Mesendoderm (in vitro differentiated cells): ENCODE measurements around the gene TLN1.

ENCODE experiments used
- DNase-seq: peaks from one replicate; pipeline ENCODE4 v3.0.0; 2013
- H2AK5ac ChIP-seq: 2 replicates; pipeline ENCODE4 v1.6.1; 2013; ENCODE audit warnings: low read length, inconsistent platforms
- H2BK120ac ChIP-seq: 2 replicates; pipeline ENCODE4 v1.6.1; 2013; ENCODE audit warnings: low read depth, mild to moderate bottlenecking, low read length, moderate library complexity, mixed read lengths
- H2BK15ac ChIP-seq: replicated peaks from 2 replicates; pipeline ENCODE4 v1.6.1; 2013; ENCODE audit warnings: low read depth, mild to moderate bottlenecking, moderate library complexity
- H2BK5ac ChIP-seq: 2 replicates; pipeline ENCODE4 v1.6.1; 2013; ENCODE audit warnings: low read length, inconsistent platforms
- H3K18ac ChIP-seq: 2 replicates; pipeline ENCODE4 v1.6.1; 2013; ENCODE audit warnings: mild to moderate bottlenecking, low read length, mixed read lengths
- H3K23ac ChIP-seq: one replicate; pipeline ENCODE4 v1.6.1; 2013; ENCODE audit warnings: low read length
- H3K27ac ChIP-seq: 2 replicates; pipeline ENCODE4 v1.5.1; 2013; ENCODE audit warnings: low read depth, mild to moderate bottlenecking, inconsistent platforms, low read length, moderate library complexity
- H3K27me3 ChIP-seq: 2 replicates; pipeline ENCODE4 v1.6.1; 2013; ENCODE audit warnings: low read length, control low read depth, mild to moderate bottlenecking, inconsistent platforms; ENCODE audit not compliant: insufficient read depth, poor library complexity
- H3K36me3 ChIP-seq: 2 replicates; pipeline ENCODE4 v1.6.1; 2013; ENCODE audit warnings: low read length, inconsistent platforms; ENCODE audit not compliant: control insufficient read depth, insufficient read depth
- H3K4ac ChIP-seq: one replicate; pipeline ENCODE4 v1.6.1; 2013; ENCODE audit warnings: low read depth, mild to moderate bottlenecking, low read length, moderate library complexity
- H3K4me1 ChIP-seq: 2 replicates; pipeline ENCODE4 v1.6.1; 2013; ENCODE audit warnings: low read depth, low read length, inconsistent platforms; ENCODE audit not compliant: control insufficient read depth
- H3K4me2 ChIP-seq: 2 replicates; pipeline ENCODE4 v1.6.1; 2013; ENCODE audit warnings: low read length
- H3K4me3 ChIP-seq: 2 replicates; pipeline ENCODE4 v1.5.1; 2013; ENCODE audit warnings: mild to moderate bottlenecking, low read length
- H3K56ac ChIP-seq: one replicate; pipeline ENCODE4 v1.6.1; 2013; ENCODE audit warnings: low read length
- H3K79me1 ChIP-seq: 2 replicates; pipeline ENCODE4 v1.6.1; 2013; ENCODE audit warnings: low read length, inconsistent platforms
- H3K79me2 ChIP-seq: 2 replicates; pipeline ENCODE4 v1.6.1; 2013; ENCODE audit warnings: mild to moderate bottlenecking, low read length; ENCODE audit not compliant: control insufficient read depth, insufficient read depth
- H3K9ac ChIP-seq: 2 replicates; pipeline ENCODE4 v1.6.1; 2013; ENCODE audit warnings: low read length, inconsistent platforms
- H4K5ac ChIP-seq: one replicate; pipeline ENCODE4 v1.6.1; 2013; ENCODE audit warnings: low read length
- H4K8ac ChIP-seq: one replicate; pipeline ENCODE4 v1.6.1; 2013; ENCODE audit warnings: low read depth, mild to moderate bottlenecking, control low read depth, low read length, moderate library complexity
- WGBS: extraction: QIAGEN DNeasy Blood & Tissue Kit; methylation state at CpG from one replicate; pipeline ENCODE4 v1.1.7; 2013; ENCODE audit warnings: low lambda C conversion rate, missing lambda C conversion rate; ENCODE audit not compliant: insufficient coverage; ENCODE audit errors: extremely low coverage; 5-methylcytosine and 5-hydroxymethylcytosine counted together

TLN1 gene

DNA sequence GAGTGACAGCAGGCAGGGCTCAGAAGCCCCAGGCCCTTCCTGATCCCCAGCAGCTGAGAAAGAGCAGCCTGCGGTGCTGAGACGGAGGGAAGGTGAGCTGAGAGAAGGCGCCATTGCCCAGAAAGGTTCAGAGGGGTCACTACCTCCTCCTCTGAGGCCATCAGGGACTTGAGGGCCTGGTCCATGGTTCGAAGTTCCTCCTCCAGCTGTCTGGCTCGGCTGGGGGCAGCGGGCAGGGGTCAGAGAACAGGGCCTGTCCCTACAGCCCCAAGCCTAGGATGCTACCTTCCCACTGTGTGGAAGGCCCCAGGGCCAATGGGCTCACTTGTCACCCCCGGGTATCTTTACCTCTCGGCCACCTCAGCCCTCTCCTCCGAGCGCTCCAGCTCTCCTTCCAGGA is 47.1 kb downstream of the TLN1 start:
- H2BK120ac ChIP-seq, result no peak overlapping the region
- peaks cover 23% of the 10 kb centered on the region for H3K79me2 ChIP-seq
- H3K27ac ChIP-seq, result no peak overlapping the region
- no peak overlapping the region for H3K9ac ChIP-seq
- H3K4me2 ChIP-seq, result no peak overlapping the region
- no peak overlapping the region for H3K4ac ChIP-seq
- H3K4me1 ChIP-seq, result peaks cover 10% of the 10 kb centered on the region
- H3K56ac ChIP-seq, result no peak overlapping the region
- no peak overlapping the region for H3K4me3 ChIP-seq
- H4K8ac ChIP-seq, result no peak overlapping the region
- no peak overlapping the region for H3K18ac ChIP-seq
- peaks cover 28% of the 10 kb centered on the region for H3K79me1 ChIP-seq
- H2AK5ac ChIP-seq, result no peak overlapping the region
- no peak for DNase-seq
- H4K5ac ChIP-seq, result no peak overlapping the region
- H2BK15ac ChIP-seq, result no peak overlapping the region
- H2BK5ac ChIP-seq, result no peak overlapping the region
- no CpG with 5 or more reads among the region's 10 CpGs for WGBS
- no peaks in the 10 kb centered on the region for H3K27me3 ChIP-seq
- no peak overlapping the region for H3K23ac ChIP-seq
- peaks cover 11% of the 10 kb centered on the region for H3K36me3 ChIP-seq

- H3K4me3 ChIP-seq, result no peak overlapping the region
- H4K8ac ChIP-seq, result no peak overlapping the region
- H3K79me1 ChIP-seq, result peaks cover 18% of the 10 kb centered on the region
- peaks cover 9% of the 10 kb centered on the region for H3K79me2 ChIP-seq
- H3K4ac ChIP-seq, result no peak overlapping the region
- H3K27ac ChIP-seq, result no peak overlapping the region
- peaks cover 11% of the 10 kb centered on the region for H3K36me3 ChIP-seq
- WGBS, result no CpG with 5 or more reads among the region's 2 CpGs
- H3K9ac ChIP-seq, result no peak overlapping the region
- no peak overlapping the region for H4K5ac ChIP-seq
- no peak overlapping the region for H2AK5ac ChIP-seq
- H3K56ac ChIP-seq, result no peak overlapping the region
- H2BK15ac ChIP-seq, result no peak overlapping the region
- H3K4me2 ChIP-seq, result no peak overlapping the region
- H3K4me1 ChIP-seq, result peaks cover 7% of the 10 kb centered on the region
- H2BK5ac ChIP-seq, result no peak overlapping the region
- DNase-seq, result no peak
- H3K27me3 ChIP-seq, result no peaks in the 10 kb centered on the region
- no peak overlapping the region for H2BK120ac ChIP-seq
- H3K18ac ChIP-seq, result no peak overlapping the region
- H3K23ac ChIP-seq, result no peak overlapping the region
Observed at GRCh38 chr9:35683323-35683722, 48.7 kb downstream of the TLN1 start.

- Histone ChIP-seq H3K36me3 (peaks cover 11% of the 10 kb centered on the region), H3K56ac (no peak overlapping the region), H3K18ac (no peak overlapping the region), H3K4ac (no peak overlapping the region), H2BK5ac (no peak overlapping the region), H4K8ac (no peak overlapping the region), H3K79me1 (peaks cover 12% of the 10 kb centered on the region), H2AK5ac (no peak overlapping the region), H4K5ac (no peak overlapping the region), H2BK120ac (no peak overlapping the region), H3K23ac (no peak overlapping the region), H3K4me1 (peaks cover 3% of the 10 kb centered on the region), H2BK15ac (no peak overlapping the region), H3K9ac (no peak overlapping the region), H3K4me2 (no peak overlapping the region), H3K27ac (no peak overlapping the region), H3K79me2 (peaks cover 3% of the 10 kb centered on the region), H3K4me3 (no peak overlapping the region), H3K27me3 (no peaks in the 10 kb centered on the region)
- no CpG with 5 or more reads among the region's 10 CpGs for WGBS
- DNase-seq, result no peak
Observed at GRCh38 chr9:35682520-35683315, 49.3 kb downstream of the TLN1 start.

DNA sequence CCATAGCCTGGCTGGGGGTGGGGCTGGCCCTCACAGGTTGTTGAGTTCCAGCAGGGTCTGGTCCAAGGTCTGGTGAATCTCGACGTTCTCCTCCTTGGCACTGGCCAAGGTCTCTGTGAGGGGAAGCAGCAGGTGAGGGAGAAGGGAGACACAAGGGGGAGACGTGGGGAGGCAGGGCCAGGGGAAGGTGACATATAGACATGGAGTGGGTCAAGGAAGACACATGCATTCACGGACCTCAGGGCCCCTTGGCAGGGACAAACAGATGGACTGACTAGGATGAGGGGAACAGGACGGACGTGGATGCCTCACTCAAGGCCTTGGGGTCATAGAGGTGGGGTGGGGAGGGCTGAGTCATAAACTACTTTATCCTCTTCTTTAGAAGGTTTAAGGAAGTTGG is 49.9 kb downstream of the TLN1 start:
- Histone ChIP-seq H3K23ac (no peak overlapping the region), H3K27me3 (no peaks in the 10 kb centered on the region), H3K56ac (no peak overlapping the region), H3K79me1 (peaks cover 8% of the 10 kb centered on the region), H3K79me2 (no peaks in the 10 kb centered on the region), H4K8ac (no peak overlapping the region), H2AK5ac (no peak overlapping the region), H3K4ac (no peak overlapping the region), H3K18ac (no peak overlapping the region), H2BK5ac (no peak overlapping the region), H3K4me1 (no peaks in the 10 kb centered on the region), H3K27ac (no peak overlapping the region), H3K4me2 (no peak overlapping the region), H4K5ac (no peak overlapping the region), H3K36me3 (peaks cover 11% of the 10 kb centered on the region), H3K4me3 (no peak overlapping the region), H2BK15ac (no peak overlapping the region), H2BK120ac (no peak overlapping the region), H3K9ac (no peak overlapping the region)
- no peak for DNase-seq
- WGBS, result no CpG with 5 or more reads among the region's 6 CpGs

- WGBS, result no CpG with 5 or more reads among the region's 3 CpGs
- Histone ChIP-seq H3K23ac (no peak overlapping the region), H3K79me1 (peaks cover 3% of the 10 kb centered on the region), H3K4ac (no peak overlapping the region), H3K27me3 (no peaks in the 10 kb centered on the region), H2BK120ac (no peak overlapping the region), H3K4me3 (no peak overlapping the region), H3K79me2 (no peaks in the 10 kb centered on the region), H2BK5ac (no peak overlapping the region), H2BK15ac (no peak overlapping the region), H3K18ac (no peak overlapping the region), H3K4me1 (no peaks in the 10 kb centered on the region), H3K27ac (no peak overlapping the region), H2AK5ac (no peak overlapping the region), H3K9ac (no peak overlapping the region), H4K5ac (no peak overlapping the region), H3K4me2 (no peak overlapping the region), H4K8ac (no peak overlapping the region), H3K36me3 (peaks cover 11% of the 10 kb centered on the region), H3K56ac (no peak overlapping the region)
- DNase-seq, result no peak
Observed at GRCh38 chr9:35681341-35682002, 50.5 kb downstream of the TLN1 start.
